ENCODE results near the gene TGFB1.

The TGFB1 gene

GRCh38 chr19:41330946-41331678, 22.6 kb downstream of the TGFB1 start:
- TF ChIP-seq CTCF (IDR thresholded peaks at IDR 0.05; ENCODE audit: insufficient read depth, low read depth, low read length, missing control alignments), result no peak
- no peak overlapping the region for H3K4me3 ChIP-seq (ENCODE audit: low read length)
- DNase-seq (ENCODE audit: low read depth), result no peak

GRCh38 chr19:41330481-41330880, 23.2 kb downstream of the TGFB1 start:
- TF ChIP-seq CTCF (IDR thresholded peaks at IDR 0.05; ENCODE audit: insufficient read depth, low read depth, low read length, missing control alignments), result no peak
- H3K4me3 ChIP-seq (ENCODE audit: low read length), result no peak overlapping the region
- DNase-seq (ENCODE audit: low read depth), result no peak

GRCh38 chr19:41328842-41329225, 24.9 kb downstream of the TGFB1 start:
- no peak overlapping the region for H3K4me3 ChIP-seq (ENCODE audit: low read length)
- TF ChIP-seq CTCF (IDR thresholded peaks at IDR 0.05; ENCODE audit: insufficient read depth, low read depth, low read length, missing control alignments), result no peak
- DNase-seq (ENCODE audit: low read depth), result no peak

GRCh38 chr19:41328157-41328841, 25.4 kb downstream of the TGFB1 start:
- no peak for TF ChIP-seq CTCF (IDR thresholded peaks at IDR 0.05; ENCODE audit: insufficient read depth, low read depth, low read length, missing control alignments)
- H3K4me3 ChIP-seq (ENCODE audit: low read length), result no peak overlapping the region
- DNase-seq (ENCODE audit: low read depth), result peak; percentile 39

GRCh38 chr19:41327576-41328156, 26.1 kb downstream of the TGFB1 start:
- H3K4me3 ChIP-seq (ENCODE audit: low read length), result no peak overlapping the region
- TF ChIP-seq CTCF (IDR thresholded peaks at IDR 0.05; ENCODE audit: insufficient read depth, low read depth, low read length, missing control alignments), result no peak
- peak; percentile 94 for DNase-seq (ENCODE audit: low read depth)

- no peak overlapping the region for H3K4me3 ChIP-seq (ENCODE audit: low read length)
- peak; percentile 13 for DNase-seq (ENCODE audit: low read depth)
- no peak for TF ChIP-seq CTCF (IDR thresholded peaks at IDR 0.05; ENCODE audit: insufficient read depth, low read depth, low read length, missing control alignments)
Measured at GRCh38 chr19:41327076-41327575, 26.6 kb downstream of the TGFB1 start.

All from epithelial cell of esophagus (primary cell).